SKM-1 treated with dmso at 0.1 percent for 144 hours (cell line): ENCODE results near the gene PEX7.
"Not testable (repeated sequence)": the region's sequence is repeated elsewhere in the genome, so short reads cannot be mapped to it uniquely, and the experiment has no call there.

ENCODE experiments used
- DNase-seq: peaks from one replicate; lab custom pipeline; 2025; ENCODE audit not compliant: unreplicated experiment; lab: John Stamatoyannopoulos, UW

The PEX7 gene

DNA sequence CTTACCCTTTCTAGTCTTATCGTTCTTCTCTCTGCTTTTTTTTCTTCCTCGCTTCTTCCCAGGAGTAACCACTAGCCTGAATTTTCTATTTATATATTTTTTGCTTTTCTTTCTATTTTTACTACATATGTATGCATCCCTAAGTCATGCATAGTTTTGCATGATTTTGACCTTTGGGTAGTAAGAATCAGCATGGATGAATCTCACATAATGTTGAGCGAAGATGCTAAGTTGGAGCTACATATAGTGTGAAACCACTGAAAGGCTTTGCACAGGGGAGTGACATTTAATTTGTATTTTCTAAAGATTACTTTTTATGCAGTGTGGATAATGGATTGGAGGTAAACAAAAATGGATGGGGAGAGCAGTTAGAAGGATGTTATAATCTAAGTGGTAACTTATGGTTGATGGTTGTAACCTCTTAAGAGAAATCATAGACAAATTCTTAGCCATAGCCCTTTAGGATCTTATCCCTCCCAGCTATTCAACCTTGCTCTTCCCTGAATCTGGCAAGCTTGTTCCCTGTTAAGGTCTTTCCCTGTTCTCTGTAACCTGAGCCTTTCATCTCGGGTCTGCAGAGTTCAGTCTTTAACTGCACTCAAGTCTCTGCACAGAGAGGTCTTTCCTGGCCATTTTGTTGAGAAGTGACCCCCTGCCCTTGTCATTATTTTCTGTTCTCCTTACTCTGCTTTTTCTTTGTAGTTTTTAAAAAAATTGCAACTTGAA, 18.0 kb downstream of the PEX7 start:
- DNase-seq: no peak

- no peak for DNase-seq
These were observed 20.8 kb downstream of the PEX7 start for GRCh38 chr6:136843210-136843609.

GRCh38 chr6:136846046-136846445, 23.7 kb downstream of the PEX7 start:
- DNase-seq: peak; percentile 45

- not testable (repeated sequence) for DNase-seq
These were observed 24.1 kb downstream of the PEX7 start for GRCh38 chr6:136846477-136846876.

DNA sequence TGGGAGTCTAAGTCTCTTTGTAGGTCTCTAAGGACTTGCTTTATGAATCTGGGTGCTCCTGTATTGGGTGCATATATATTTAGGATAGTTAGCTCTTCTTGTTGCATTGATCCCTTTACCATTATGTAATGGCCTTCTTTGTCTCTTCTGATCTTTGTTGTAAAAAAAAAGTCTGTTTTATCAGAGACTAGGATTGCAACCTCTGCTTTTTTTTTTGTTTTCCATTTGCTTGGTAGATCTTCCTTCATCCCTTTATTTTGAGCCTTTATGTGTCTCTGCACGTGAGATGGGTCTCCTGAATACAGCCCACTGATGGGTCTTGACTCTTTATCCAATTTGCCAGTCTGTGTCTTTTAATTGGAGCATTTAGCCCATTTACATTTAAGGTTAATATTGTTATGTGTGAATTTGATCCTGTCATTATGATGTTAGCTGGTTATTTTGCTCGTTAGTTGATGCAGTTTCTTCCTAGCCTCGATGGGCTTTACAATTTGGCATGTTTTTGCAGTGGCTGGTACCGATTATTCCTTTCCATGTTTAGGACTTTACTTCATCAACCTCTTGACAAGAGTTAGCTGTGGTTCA, 27.7 kb downstream of the PEX7 start:
- DNase-seq: not testable (repeated sequence)

- peak; percentile 78 for DNase-seq
These were observed 37.0 kb downstream of the PEX7 start for GRCh38 chr6:136859430-136859829.

- DNase-seq: no peak
These were observed 37.7 kb downstream of the PEX7 start for GRCh38 chr6:136860043-136860442.

- no peak for DNase-seq
These were observed 40.3 kb downstream of the PEX7 start for GRCh38 chr6:136862662-136863061.

- no peak for DNase-seq
These were observed 41.4 kb downstream of the PEX7 start for GRCh38 chr6:136863752-136864151.

- DNase-seq: no peak
These were observed 42.3 kb downstream of the PEX7 start for GRCh38 chr6:136864676-136865075.

- DNase-seq: no peak
These were observed 44.6 kb downstream of the PEX7 start for GRCh38 chr6:136866872-136867416.

DNA sequence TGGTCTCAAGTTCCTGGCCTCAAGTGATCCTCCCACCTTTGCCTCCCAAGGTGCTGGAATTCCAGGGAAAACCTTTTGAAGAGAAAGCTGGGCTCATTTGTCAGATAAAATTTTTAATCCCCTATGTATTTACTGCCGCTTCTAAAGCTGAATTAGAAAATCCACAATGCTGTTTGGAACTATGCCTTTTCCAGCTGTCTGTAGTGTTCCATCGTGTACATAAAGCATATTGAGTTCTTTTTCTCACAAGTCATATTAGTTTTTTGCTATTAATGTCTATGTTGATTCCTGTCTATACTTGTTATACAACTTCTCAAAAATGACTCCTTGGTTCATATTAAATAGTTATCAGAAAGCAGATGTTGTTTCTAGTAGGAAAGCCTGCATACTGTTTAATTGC, 47.1 kb downstream of the PEX7 start:
- no peak for DNase-seq

- DNase-seq: no peak
These were observed 51.4 kb downstream of the PEX7 start for GRCh38 chr6:136873748-136874147.

GRCh38 chr6:136876469-136876868, 54.1 kb downstream of the PEX7 start:
- DNase-seq: not testable (repeated sequence)

- no peak for DNase-seq
These were observed 58.5 kb downstream of the PEX7 start for GRCh38 chr6:136880748-136881460.

- DNase-seq: no peak
These were observed 63.7 kb downstream of the PEX7 start for GRCh38 chr6:136886091-136886490.

GRCh38 chr6:136887953-136888352, 65.6 kb downstream of the PEX7 start:
- no peak for DNase-seq

GRCh38 chr6:136889271-136890193, 67.1 kb downstream of the PEX7 start:
- peak; percentile 29 for DNase-seq

GRCh38 chr6:136890194-136890839, 67.9 kb downstream of the PEX7 start:
- DNase-seq: no peak

DNA sequence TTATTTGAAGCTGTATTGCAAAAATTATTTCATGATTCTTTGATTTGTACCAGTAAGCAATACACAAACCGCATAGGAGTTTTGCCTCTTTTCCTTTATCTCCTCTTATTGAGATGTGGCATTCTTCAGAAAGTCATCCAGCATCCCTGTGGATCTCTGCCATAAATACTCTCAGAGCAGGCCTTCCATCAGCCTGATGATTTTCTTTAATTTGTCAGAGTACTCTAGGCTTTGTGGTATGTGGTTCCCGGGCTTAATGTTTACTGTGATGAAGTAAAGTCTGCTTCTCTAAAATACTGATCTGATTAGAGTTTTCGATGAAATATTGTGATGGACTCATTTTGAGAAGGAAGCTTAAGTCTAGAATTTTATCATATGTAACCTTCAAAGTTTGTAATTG, 68.6 kb downstream of the PEX7 start:
- no peak for DNase-seq
